Caco-2 (cell line): Measurements from ENCODE around the gene SVIL. TPM values are rescaled to one million over a fixed set of nuclear protein-coding genes. Genes with fewer than 3 reads are reported as not detected.
A peak's percentile ranks its signal among the peaks of the same experiment; 100 is the strongest.

Source experiments
- BruUV-seq: library from RNA; stranded (reverse); fragments of 400-500 nt; replicated peaks from 2 replicates; lab custom pipeline; 2021; lab: Mats Ljungman, UMichigan
- CTCF ChIA-PET: fragments of 300-600 bp; sonication (Branson Sonifier 250); formaldehyde crosslinking; loops from one replicate; lab custom pipeline; 2022; ENCODE audit warnings: antibody characterized with exemption; lab: Charles Lee
- POLR2A ChIA-PET: fragments of 300-600 bp; sonication (Branson Sonifier 250); formaldehyde crosslinking; loops from one replicate; lab custom pipeline; 2022; ENCODE audit warnings: antibody characterized with exemption; lab: Charles Lee
- DNase-seq, 2 experiments: peaks; one replicate each; pipeline versions ENCODE4 v3.0.0 to v3.0.0-alpha.2; 2020 to 2022
- H3K27me3 ChIP-seq: replicated peaks from 2 replicates; pipeline ENCODE4 v1.6.0; 2011; ENCODE audit warnings: low read length; ENCODE audit not compliant: control insufficient read depth, insufficient read depth
- H3K36me3 ChIP-seq: 2 replicates; pipeline ENCODE4 v1.5.1; 2011; ENCODE audit warnings: low read length; ENCODE audit not compliant: control insufficient read depth, insufficient read depth
- H3K4me1 ChIP-seq: fragments of 250-450 bp; sonication (Bioruptor Pico); 2 replicates; pipeline ENCODE4 v1.5.1; 2020; ENCODE audit warnings: mild to moderate bottlenecking
- H3K4me3 ChIP-seq: 2 replicates; pipeline ENCODE4 v1.5.1; 2011; ENCODE audit warnings: low read depth, mild to moderate bottlenecking, control low read depth, low read length
- H3K9me3 ChIP-seq: fragments of 250-450 bp; sonication (Bioruptor Pico); 2 replicates; pipeline ENCODE4 v1.5.1; 2020; ENCODE audit warnings: mild to moderate bottlenecking, moderate library complexity
- H3K27ac Mint-ChIP-seq: one replicate; pipeline ENCODE4 v1.8.0; 2022; ENCODE audit warnings: mixed read lengths; ENCODE audit not compliant: unreplicated experiment
- H3K27me3 Mint-ChIP-seq: one replicate; pipeline ENCODE4 v1.8.0; 2022; ENCODE audit warnings: mixed read lengths; ENCODE audit not compliant: insufficient read depth, unreplicated experiment
- H3K36me3 Mint-ChIP-seq: one replicate; pipeline ENCODE4 v1.8.0; 2022; ENCODE audit warnings: mild to moderate bottlenecking, mixed read lengths; ENCODE audit not compliant: insufficient read depth, unreplicated experiment
- H3K4me1 Mint-ChIP-seq: one replicate; pipeline ENCODE4 v1.8.0; 2022; ENCODE audit warnings: low read depth, mixed read lengths; ENCODE audit not compliant: unreplicated experiment
- H3K4me3 Mint-ChIP-seq: one replicate; pipeline ENCODE4 v1.8.0; 2022; ENCODE audit warnings: mild to moderate bottlenecking, moderate library complexity, mixed read lengths; ENCODE audit not compliant: unreplicated experiment
- H3K9me3 Mint-ChIP-seq: one replicate; pipeline ENCODE4 v1.8.0; 2022; ENCODE audit warnings: mixed read lengths; ENCODE audit not compliant: unreplicated experiment
- intact Hi-C: fragments of 100-400 bp; cut with micrococcal nuclease; formaldehyde crosslinking; loops from one replicate; pipeline ENCODE4 v1.10.0; 2022; ENCODE audit not compliant: unreplicated experiment
- total RNA-seq: library from RNA; stranded (reverse); gene quantifications from 2 replicates; pipeline ENCODE4 v1.2.3, GENCODE V29; 2022
- TF ChIP-seq, protein P1 (sequence below), 2 experiments: fragments of 200-600 bp in 1 of 2; IDR thresholded peaks; 1 replicate in 1 of 2; 2 replicates in 1 of 2; pipeline versions ENCODE4 v1.5.1 to v1.8.0; 2011 to 2022; ENCODE audit warnings: antibody characterized with exemption in 1 of 2, control low read depth in 1 of 2, inconsistent platforms in 1 of 2, low read depth in 1 of 2, low read length in 1 of 2, mild to moderate bottlenecking in 1 of 2, moderate library complexity in 1 of 2; ENCODE audit not compliant: insufficient read depth in 1 of 2, severe bottlenecking in 1 of 2, unreplicated experiment in 1 of 2

Gene SVIL
- total RNA-seq, 1 experiment from 2014 or later = 54.4 TPM

DNA sequence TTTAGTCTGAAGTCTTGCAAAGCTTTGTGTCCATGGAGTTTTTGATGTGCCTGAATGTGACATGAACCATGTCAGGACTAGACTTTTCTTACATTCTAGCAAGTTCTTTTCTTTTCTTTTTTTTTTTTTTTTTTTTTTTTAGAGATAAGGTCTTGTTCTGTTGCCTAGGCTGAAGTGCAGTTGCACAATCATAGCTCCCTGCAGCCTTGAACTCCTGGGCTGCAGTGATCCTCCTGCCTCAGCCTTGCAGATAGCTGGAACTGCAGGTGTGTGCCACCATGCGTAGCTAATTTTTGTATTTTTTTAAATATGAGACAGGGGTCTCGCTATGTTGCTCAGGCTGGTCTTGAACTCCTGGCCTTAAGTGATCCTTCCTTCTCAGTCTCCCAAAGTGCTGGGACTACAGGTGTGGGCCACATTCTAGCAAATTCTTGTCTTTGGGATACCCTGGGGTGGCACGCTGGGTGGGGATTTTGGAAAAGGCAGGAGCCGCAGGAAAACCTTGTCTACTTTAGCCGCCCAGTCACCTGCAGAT lies 152.8 kb downstream of the SVIL start:
- no peaks in the 10 kb centered on the region for H3K27me3 Mint-ChIP-seq
- no peak for DNase-seq
- no peaks in the 10 kb centered on the region for H3K4me1 Mint-ChIP-seq
- no TSS peak for BruUV-seq
- POLR2A ChIA-PET = no interaction called here
- H3K27ac Mint-ChIP-seq = peak overlapping the region; percentile 45
- Histone ChIP-seq H3K4me1 (no peaks in the 10 kb centered on the region), H3K27me3 (no peaks in the 10 kb centered on the region), H3K36me3 (peaks cover 6% of the 10 kb centered on the region), H3K4me3 (no peak overlapping the region), H3K9me3 (no peaks in the 10 kb centered on the region)
- no peak overlapping the region for H3K4me3 Mint-ChIP-seq
- intact Hi-C loops = no loop called here
- no peaks in the 10 kb centered on the region for H3K9me3 Mint-ChIP-seq
- CTCF ChIA-PET = interaction anchor here (1.2 kb wide), 1 partner anchor 18 kb away, joined by 3 read pairs; no protein-coding TSS in a partner anchor
- H3K36me3 Mint-ChIP-seq = peaks cover 90% of the 10 kb centered on the region
- TF ChIP-seq, protein P1, sequence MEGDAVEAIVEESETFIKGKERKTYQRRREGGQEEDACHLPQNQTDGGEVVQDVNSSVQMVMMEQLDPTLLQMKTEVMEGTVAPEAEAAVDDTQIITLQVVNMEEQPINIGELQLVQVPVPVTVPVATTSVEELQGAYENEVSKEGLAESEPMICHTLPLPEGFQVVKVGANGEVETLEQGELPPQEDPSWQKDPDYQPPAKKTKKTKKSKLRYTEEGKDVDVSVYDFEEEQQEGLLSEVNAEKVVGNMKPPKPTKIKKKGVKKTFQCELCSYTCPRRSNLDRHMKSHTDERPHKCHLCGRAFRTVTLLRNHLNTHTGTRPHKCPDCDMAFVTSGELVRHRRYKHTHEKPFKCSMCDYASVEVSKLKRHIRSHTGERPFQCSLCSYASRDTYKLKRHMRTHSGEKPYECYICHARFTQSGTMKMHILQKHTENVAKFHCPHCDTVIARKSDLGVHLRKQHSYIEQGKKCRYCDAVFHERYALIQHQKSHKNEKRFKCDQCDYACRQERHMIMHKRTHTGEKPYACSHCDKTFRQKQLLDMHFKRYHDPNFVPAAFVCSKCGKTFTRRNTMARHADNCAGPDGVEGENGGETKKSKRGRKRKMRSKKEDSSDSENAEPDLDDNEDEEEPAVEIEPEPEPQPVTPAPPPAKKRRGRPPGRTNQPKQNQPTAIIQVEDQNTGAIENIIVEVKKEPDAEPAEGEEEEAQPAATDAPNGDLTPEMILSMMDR (IDR thresholded peaks at IDR 0.05; ENCODE audit: insufficient read depth in 1 of 2, low read depth in 1 of 2, low read length in 1 of 2, severe bottlenecking in 1 of 2, unreplicated experiment in 1 of 2) = no peak

DNA sequence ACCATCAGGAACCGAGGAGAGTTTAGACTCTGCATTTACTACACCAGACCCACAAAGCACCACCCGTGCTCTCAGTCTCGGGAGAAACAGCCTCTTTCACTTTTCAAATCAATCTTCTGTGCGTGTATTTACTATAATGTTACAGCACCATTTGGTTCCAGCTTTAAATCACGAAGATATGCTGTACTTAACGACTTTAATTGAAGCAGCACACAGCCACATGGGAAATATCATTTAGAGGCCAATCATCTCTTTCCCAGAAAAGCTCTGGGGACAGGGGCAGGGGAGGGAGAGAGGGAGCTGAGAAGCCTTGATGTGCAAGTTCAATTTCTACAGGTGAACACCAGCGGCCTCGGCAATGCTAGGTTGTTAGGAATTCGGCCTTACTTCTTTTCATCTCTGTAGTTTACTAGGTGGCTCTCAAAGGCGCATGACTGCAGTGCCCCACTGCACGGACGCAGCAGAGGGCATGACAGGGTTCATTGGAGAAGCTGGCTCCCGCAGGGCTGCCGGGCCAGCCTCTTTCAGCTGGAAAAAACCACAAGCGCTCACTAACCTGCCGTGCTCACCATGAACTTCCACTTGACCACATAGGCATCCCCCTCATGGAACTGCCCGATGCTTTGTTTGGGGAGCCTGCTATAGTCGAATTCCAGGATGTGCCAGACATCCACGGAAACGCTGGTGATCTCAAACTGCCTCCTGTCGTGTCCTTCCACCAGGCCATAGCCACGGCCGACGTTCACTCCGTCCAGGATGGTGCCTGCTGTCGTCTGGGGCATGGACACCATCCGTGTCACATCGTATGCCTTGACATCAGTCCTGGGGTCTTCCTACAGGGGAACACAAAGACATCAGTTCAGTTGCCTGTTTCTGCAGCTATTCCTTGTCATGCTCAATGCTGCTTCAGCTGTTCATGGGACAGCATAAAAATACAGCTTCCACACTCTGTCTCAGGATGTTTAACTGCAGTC lies 154.5 kb downstream of the SVIL start:
- ChIA-PET POLR2A (no interaction called here), CTCF (interaction anchor here (1.2 kb wide), 1 partner anchor 8 kb away, joined by 5 read pairs; no protein-coding TSS in a partner anchor)
- no peaks in the 10 kb centered on the region for H3K27me3 Mint-ChIP-seq
- Histone ChIP-seq H3K27me3 (no peaks in the 10 kb centered on the region), H3K9me3 (no peaks in the 10 kb centered on the region), H3K4me3 (no peak overlapping the region), H3K36me3 (peaks cover 7% of the 10 kb centered on the region), H3K4me1 (no peaks in the 10 kb centered on the region)
- no peak overlapping the region for H3K4me3 Mint-ChIP-seq
- BruUV-seq = no TSS peak
- no peak for DNase-seq
- H3K9me3 Mint-ChIP-seq = no peaks in the 10 kb centered on the region
- intact Hi-C loops = no loop called here
- H3K27ac Mint-ChIP-seq = no peak overlapping the region
- TF ChIP-seq, protein P1 (IDR thresholded peaks at IDR 0.05; ENCODE audit: insufficient read depth in 1 of 2, low read depth in 1 of 2, low read length in 1 of 2, severe bottlenecking in 1 of 2, unreplicated experiment in 1 of 2) = no peak
- H3K36me3 Mint-ChIP-seq = peaks cover 81% of the 10 kb centered on the region
- no peaks in the 10 kb centered on the region for H3K4me1 Mint-ChIP-seq

DNA sequence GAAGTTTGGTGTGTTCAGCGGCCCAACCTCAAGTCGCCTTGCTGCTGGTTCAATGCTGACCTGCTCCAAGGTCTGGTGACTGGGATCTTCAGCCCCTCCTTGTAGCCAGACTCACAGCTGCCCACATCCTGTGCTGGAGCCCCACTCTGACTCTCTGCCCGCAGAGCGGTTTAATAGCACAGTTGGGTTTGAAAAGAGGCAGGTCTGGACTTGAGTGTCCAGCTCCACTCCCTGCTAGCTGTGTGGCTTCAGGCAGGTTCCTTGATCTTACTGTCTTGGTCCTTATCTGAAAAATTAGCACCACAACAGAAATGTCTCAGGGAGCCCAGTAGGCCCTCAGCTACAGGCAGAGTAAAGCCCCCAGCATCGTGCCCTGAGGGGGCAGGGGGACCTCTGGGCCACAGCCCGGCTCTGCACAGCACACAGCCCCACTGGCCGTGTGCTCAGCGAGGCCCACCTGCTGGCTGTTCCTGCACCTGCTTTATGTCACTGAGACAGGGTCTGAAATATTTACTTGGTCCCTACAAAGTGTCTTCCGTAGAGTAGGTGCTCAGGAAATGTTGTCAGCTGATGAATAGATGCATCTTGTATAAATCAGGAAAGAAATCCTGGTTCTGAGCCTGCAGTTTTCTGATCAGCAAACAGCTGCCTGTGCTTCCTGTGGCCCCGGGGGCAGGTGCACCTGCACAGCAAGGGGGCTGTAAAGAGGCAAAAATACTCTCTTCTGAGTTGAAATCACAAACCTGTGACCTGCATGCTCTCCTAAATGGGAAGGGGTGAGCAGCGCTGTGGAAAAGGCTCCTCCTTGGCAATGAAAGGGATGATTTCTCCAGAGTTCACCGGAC lies 155.5 kb downstream of the SVIL start:
- H3K9me3 ChIP-seq = no peaks in the 10 kb centered on the region
- H3K27me3 ChIP-seq = no peaks in the 10 kb centered on the region
- H3K4me1 ChIP-seq = no peaks in the 10 kb centered on the region
- no peak overlapping the region for H3K27ac Mint-ChIP-seq
- no peak overlapping the region for H3K4me3 Mint-ChIP-seq
- no TSS peak for BruUV-seq
- no peaks in the 10 kb centered on the region for H3K27me3 Mint-ChIP-seq
- intact Hi-C loops = no loop called here
- no peak overlapping the region for H3K4me3 ChIP-seq
- ChIA-PET POLR2A (no interaction called here), CTCF (no interaction called here)
- peaks cover 7% of the 10 kb centered on the region for H3K36me3 ChIP-seq
- H3K9me3 Mint-ChIP-seq = no peaks in the 10 kb centered on the region
- H3K4me1 Mint-ChIP-seq = no peaks in the 10 kb centered on the region
- H3K36me3 Mint-ChIP-seq = peaks cover 74% of the 10 kb centered on the region
- no peak for DNase-seq
- TF ChIP-seq, protein P1 (IDR thresholded peaks at IDR 0.05; ENCODE audit: insufficient read depth in 1 of 2, low read depth in 1 of 2, low read length in 1 of 2, severe bottlenecking in 1 of 2, unreplicated experiment in 1 of 2) = no peak
